Measurements from ENCODE around the gene IQCE. TPM values are rescaled to one million over a fixed set of nuclear protein-coding genes. Genes with fewer than 3 reads are reported as not detected.
"Not testable (repeated sequence)": the region's sequence is repeated elsewhere in the genome, so short reads cannot be mapped to it uniquely, and the experiment has no call there.

Gene IQCE
- total RNA-seq, 4 donors from 2014 or later: 6.6 to 14.3 (median 12.8) TPM

- no peak for ATAC-seq (ENCODE audit: low FRiP score)
- no peak for TF ChIP-seq CTCF (IDR thresholded peaks at IDR 0.05)
- no peak for DNase-seq (ENCODE audit: low spot score)
These were observed 29.0 kb downstream of the IQCE start for GRCh38 chr7:2587778-2588177.

GRCh38 chr7:2589341-2589740, 30.6 kb downstream of the IQCE start:
- TF ChIP-seq CTCF (IDR thresholded peaks at IDR 0.05): no peak
- DNase-seq (ENCODE audit: low spot score): no peak
- ATAC-seq (ENCODE audit: low FRiP score): no peak

- DNase-seq (ENCODE audit: low spot score); ATAC-seq (ENCODE audit: low FRiP score): not testable (repeated sequence)
These were observed 31.2 kb downstream of the IQCE start for GRCh38 chr7:2589941-2590340.

GRCh38 chr7:2592375-2592865, 33.6 kb downstream of the IQCE start:
- ATAC-seq (ENCODE audit: low FRiP score) (no peak), DNase-seq (ENCODE audit: low spot score) (no peak)
- no peak for TF ChIP-seq CTCF (IDR thresholded peaks at IDR 0.05)

- no peak for ATAC-seq (ENCODE audit: low FRiP score)
- DNase-seq (ENCODE audit: low spot score): no peak
- TF ChIP-seq CTCF (IDR thresholded peaks at IDR 0.05): no peak
These were observed 34.4 kb downstream of the IQCE start for GRCh38 chr7:2593036-2593727.

- DNase-seq (ENCODE audit: low spot score) (no peak), ATAC-seq (ENCODE audit: low FRiP score) (no peak)
- no peak for TF ChIP-seq CTCF (IDR thresholded peaks at IDR 0.05)
These were observed 35.8 kb downstream of the IQCE start for GRCh38 chr7:2594599-2594998.

GRCh38 chr7:2595258-2595860, 36.6 kb downstream of the IQCE start:
- TF ChIP-seq CTCF (IDR thresholded peaks at IDR 0.05): no peak
- no peak for ATAC-seq (ENCODE audit: low FRiP score)

More at GRCh38 chr7:2595258-2595860, 36.6 kb downstream of the IQCE start:
- DNase-seq (ENCODE audit: low spot score): no peak

Data from omental fat pad (tissue), 4 donors.